Lower lobe of right lung (tissue), 2 donors: ENCODE results near the gene UBAC2. TPM values are rescaled to one million over a fixed set of nuclear protein-coding genes. Genes with fewer than 3 reads are reported as not detected.

Experiments
- ATAC-seq, 2 donors: fragments of 200-7000 bp; cut with Tn5 transposase; one replicate each; pipeline ENCODE4 v1.9.1; 2020 to 2022; ENCODE audit warnings: mild to moderate bottlenecking in 2 of 2, moderate library complexity in 2 of 2
- DNase-seq: peaks from one replicate; pipeline ENCODE4 v3.0.0-alpha.2; 2020
- H3K27ac ChIP-seq: fragments of 200-600 bp; one replicate; pipeline ENCODE4 v1.8.0; 2022
- H3K27me3 ChIP-seq: fragments of 200-600 bp; one replicate; pipeline ENCODE4 v1.8.0; 2022; ENCODE audit warnings: low read depth
- H3K36me3 ChIP-seq: fragments of 200-600 bp; one replicate; pipeline ENCODE4 v1.8.0; 2022; ENCODE audit warnings: mild to moderate bottlenecking
- H3K4me1 ChIP-seq: fragments of 200-600 bp; one replicate; pipeline ENCODE4 v1.8.0; 2022
- H3K4me3 ChIP-seq: fragments of 200-600 bp; one replicate; pipeline ENCODE4 v1.8.0; 2022; ENCODE audit warnings: mild to moderate bottlenecking
- H3K9me3 ChIP-seq: fragments of 200-600 bp; one replicate; pipeline ENCODE4 v1.8.0; 2022
- intact Hi-C: fragments of 100-400 bp; cut with DNase I; formaldehyde crosslinking; loops from one replicate; pipeline ENCODE4 v1.11.0; 2022
- total RNA-seq: library from RNA; stranded (reverse); fragmentation: NEBNext Ultra II Directional; extraction: Animal tissue kit (Norgen Biotek cat#: 25700); gene quantifications from one replicate; pipeline ENCODE4 v1.2.1, GENCODE V29; 2021
- TF ChIP-seq, protein P1 (sequence below): fragments of 200-600 bp; IDR thresholded peaks from one replicate; pipeline ENCODE4 v1.8.0; 2022; ENCODE audit warnings: antibody characterized with exemption, mild to moderate bottlenecking
- donor health status: DM: no; HTN: yes; CAD: no; lungs with severe emphysema.

Gene UBAC2
- total RNA-seq, 1 donor from 2014 or later = 44.5 TPM

DNA sequence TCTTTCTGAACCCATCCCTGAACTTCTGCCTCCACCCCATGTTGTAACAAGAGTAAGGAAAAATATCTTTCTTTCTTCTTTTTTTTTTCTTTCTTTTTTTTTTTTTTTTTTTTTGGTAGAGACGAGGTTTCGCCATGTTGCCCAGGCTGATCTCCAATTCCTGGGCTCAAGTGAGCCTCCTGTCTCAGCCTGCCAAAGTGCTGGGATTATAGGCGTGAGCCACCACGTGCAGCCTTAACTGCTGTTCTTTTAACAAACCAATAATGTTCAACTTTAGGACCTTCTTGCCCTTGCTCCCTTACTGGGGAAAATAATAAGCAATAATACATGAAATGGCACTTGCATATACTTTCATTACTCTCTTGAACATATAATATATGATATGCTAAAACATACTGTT is 86.9 kb downstream of the UBAC2 start:
- Histone ChIP-seq H3K27ac (no peak overlapping the region), H3K4me3 (no peak overlapping the region), H3K36me3 (no peaks in the 10 kb centered on the region), H3K27me3 (no peaks in the 10 kb centered on the region), H3K9me3 (no peaks in the 10 kb centered on the region), H3K4me1 (peaks cover 39% of the 10 kb centered on the region)
- ATAC-seq (no peak), DNase-seq (no peak)
- TF ChIP-seq, protein P1, sequence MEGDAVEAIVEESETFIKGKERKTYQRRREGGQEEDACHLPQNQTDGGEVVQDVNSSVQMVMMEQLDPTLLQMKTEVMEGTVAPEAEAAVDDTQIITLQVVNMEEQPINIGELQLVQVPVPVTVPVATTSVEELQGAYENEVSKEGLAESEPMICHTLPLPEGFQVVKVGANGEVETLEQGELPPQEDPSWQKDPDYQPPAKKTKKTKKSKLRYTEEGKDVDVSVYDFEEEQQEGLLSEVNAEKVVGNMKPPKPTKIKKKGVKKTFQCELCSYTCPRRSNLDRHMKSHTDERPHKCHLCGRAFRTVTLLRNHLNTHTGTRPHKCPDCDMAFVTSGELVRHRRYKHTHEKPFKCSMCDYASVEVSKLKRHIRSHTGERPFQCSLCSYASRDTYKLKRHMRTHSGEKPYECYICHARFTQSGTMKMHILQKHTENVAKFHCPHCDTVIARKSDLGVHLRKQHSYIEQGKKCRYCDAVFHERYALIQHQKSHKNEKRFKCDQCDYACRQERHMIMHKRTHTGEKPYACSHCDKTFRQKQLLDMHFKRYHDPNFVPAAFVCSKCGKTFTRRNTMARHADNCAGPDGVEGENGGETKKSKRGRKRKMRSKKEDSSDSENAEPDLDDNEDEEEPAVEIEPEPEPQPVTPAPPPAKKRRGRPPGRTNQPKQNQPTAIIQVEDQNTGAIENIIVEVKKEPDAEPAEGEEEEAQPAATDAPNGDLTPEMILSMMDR = no peak
- intact Hi-C loops = no loop called here

DNA sequence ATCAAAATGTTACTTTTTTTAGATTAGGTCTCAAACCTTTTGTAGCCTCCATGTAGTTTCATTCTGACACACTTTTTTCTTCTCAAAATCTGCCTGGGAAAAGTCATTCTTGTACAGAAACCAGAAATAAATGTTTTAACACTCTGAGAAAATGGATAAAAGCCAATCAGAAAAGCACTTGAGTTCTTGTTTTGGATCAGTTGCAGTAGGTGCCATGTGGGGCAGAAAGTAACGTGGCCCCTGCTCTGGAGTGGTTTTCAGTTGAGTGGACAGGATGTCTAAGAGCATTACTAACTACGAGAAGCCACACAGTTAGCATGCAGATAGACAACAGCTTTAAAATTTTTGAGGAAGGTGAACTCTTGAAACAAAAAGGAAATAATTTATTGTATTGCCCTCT is 87.4 kb downstream of the UBAC2 start:
- peak; percentile 58 to 71 for ATAC-seq
- TF ChIP-seq, protein P1 = no peak
- H3K27me3 ChIP-seq = no peaks in the 10 kb centered on the region
- no peaks in the 10 kb centered on the region for H3K9me3 ChIP-seq
- peaks cover 33% of the 10 kb centered on the region for H3K4me1 ChIP-seq
- DNase-seq = no peak
- H3K36me3 ChIP-seq = no peaks in the 10 kb centered on the region
- intact Hi-C loops = no loop called here
- no peak overlapping the region for H3K27ac ChIP-seq
- no peak overlapping the region for H3K4me3 ChIP-seq

DNA sequence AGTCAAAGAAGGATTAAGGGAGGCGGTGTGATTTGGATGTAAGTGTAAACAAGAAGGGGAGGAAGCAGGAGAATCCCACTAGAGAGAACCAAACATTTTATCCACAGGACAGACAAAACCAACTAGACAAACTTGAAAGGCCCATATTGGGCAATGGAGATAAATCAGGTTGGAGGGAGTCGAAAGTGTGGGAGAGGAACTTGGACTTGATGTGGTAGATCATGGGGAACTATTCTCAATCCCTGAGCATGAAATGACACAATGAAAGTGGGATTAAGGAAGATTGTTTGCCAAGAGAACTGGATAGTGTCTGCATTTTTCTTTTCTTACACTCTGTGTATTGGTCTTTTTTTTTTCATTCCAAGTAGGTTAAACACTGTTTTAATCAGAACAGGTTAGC is 88.6 kb downstream of the UBAC2 start:
- Histone ChIP-seq H3K36me3 (no peaks in the 10 kb centered on the region), H3K9me3 (no peaks in the 10 kb centered on the region), H3K27me3 (no peaks in the 10 kb centered on the region), H3K4me1 (peaks cover 24% of the 10 kb centered on the region), H3K4me3 (no peak overlapping the region), H3K27ac (no peak overlapping the region)
- DNase-seq (no peak), ATAC-seq (no peak)
- intact Hi-C loops = no loop called here
- TF ChIP-seq, protein P1 = no peak

DNA sequence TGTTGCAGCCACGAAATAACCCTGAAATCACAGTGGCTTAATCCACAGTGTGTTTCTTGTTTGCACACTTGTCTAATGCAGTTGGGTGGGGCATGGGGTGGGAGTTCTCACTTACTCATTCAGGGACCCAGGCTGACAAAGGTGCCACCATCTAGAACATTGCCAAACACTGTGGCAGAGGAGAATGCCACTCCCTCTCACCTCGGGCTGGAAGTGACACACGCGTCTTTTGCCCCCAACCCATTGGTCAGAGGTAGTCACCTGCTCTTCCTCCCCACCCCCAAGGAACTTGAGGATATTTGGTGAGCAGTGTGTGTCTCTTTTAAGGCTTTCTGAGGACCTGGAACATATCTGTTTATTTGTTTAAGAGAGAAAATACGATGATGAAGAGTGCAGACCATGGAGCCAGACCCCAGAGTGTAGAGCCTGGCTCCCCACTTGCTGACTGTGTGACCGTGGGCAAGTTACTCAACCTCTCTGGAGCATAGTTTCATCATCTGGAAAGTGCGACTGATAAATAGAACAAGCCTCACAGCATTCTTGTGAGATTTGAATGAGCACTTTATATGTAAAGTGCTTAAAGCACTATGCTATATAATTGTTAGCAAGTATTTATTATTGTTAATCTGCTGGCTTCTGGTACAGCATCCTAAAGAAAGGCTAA is 89.2 kb downstream of the UBAC2 start:
- TF ChIP-seq, protein P1 = no peak
- intact Hi-C loops = no loop called here
- no peaks in the 10 kb centered on the region for H3K27me3 ChIP-seq
- no peak overlapping the region for H3K4me3 ChIP-seq
- H3K36me3 ChIP-seq = no peaks in the 10 kb centered on the region
- no peak overlapping the region for H3K27ac ChIP-seq
- H3K9me3 ChIP-seq = no peaks in the 10 kb centered on the region
- DNase-seq = no peak
- no peak for ATAC-seq
- H3K4me1 ChIP-seq = peaks cover 24% of the 10 kb centered on the region

DNA sequence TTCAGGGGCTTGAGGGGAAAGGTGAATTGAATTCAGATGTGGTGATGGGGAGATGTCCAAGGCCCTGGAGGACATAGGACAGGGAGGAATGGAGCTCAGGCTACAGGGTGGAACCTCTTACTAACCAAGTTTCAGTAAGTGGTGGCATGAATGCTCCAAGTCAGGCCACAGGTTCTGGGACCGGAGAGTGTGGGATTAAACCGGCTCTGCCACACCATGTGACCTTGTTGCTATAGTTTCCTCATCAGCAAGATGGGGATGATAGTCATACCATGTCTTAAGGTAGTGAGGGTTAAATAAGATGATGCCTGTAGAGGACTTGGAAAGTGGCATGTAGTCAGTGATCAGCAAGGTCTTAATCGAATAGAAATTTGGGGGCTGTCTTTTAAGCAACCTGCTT is 90.2 kb downstream of the UBAC2 start:
- intact Hi-C loops = no loop called here
- Histone ChIP-seq H3K4me3 (no peak overlapping the region), H3K9me3 (no peaks in the 10 kb centered on the region), H3K27ac (no peak overlapping the region), H3K36me3 (no peaks in the 10 kb centered on the region), H3K27me3 (no peaks in the 10 kb centered on the region), H3K4me1 (peaks cover 29% of the 10 kb centered on the region)
- TF ChIP-seq, protein P1 = no peak
- no peak for ATAC-seq
- DNase-seq = no peak
